ENCODE results near the gene MOV10. TPM values are rescaled to one million over a fixed set of nuclear protein-coding genes. Genes with fewer than 3 reads are reported as not detected.
A peak's percentile ranks its signal among the peaks of the same experiment; 100 is the strongest.

MOV10 gene
- total and polyA plus RNA-seq, 2 of the 13 experiments (the other 11 are each of a cell fraction or from before 2014, with no cell fraction given) = 56.4 to 58.2 TPM

DNA sequence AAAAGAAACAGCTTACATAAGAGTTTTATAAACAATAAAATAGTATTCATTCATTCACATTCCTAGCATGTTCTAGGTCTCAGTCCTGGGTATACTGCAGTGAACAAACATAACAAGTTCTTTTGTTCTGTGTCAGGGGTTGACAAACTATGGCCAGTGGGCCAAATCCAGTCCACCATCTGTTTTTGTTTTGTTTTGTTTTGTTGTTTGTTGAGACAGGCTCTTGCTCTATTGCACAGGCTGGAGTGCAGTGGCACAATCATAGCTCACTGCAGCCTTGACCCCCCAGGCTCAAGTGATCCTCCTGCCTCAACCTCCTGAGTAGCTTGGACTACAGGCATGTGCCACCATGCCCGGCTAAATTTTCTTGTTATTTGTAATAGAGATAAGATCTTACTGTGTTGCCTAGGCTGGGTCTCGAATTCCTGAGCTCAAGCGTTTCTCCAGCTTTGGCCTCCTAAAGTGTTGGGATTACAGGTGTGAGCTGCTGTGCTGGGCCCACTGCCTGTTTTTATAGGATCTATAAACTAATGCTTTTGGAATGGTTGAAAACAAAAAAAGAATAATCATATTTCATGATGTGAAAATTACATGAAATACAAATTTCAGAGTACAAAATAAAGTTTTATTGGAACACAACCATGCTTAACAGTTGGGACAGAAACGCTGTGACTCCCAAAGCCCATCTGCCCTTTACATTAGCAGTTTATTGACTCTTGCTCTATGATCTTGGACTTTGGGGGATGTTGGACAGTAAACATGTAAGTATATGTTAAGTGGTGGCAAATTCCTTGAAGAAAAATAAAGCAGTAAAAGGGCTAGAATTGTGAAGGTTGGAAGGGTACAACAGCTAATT lies 37.0 kb upstream of the MOV10 start (continued):
- TF ChIP-seq MEIS1 (CRISPR knock-in tag; IDR thresholded peaks at IDR 0.05; ENCODE audit: borderline replicate concordance) (no peak), FOSL2 (CRISPR knock-in tag; IDR thresholded peaks at IDR 0.05) (0 out of 2 replicates have a peak, but pooled peaks have one; percentile 9), ZFP90 (CRISPR knock-in tag; IDR thresholded peaks at IDR 0.05; ENCODE audit: borderline replicate concordance) (peak; percentile 94), ZNF326 (CRISPR knock-in tag; IDR thresholded peaks at IDR 0.05; ENCODE audit: borderline replicate concordance) (no peak), PATZ1 (CRISPR knock-in tag; IDR thresholded peaks at IDR 0.05) (0 out of 2 replicates have a peak, but pooled peaks have one; percentile 21), TERF1 (CRISPR knock-in tag; IDR thresholded peaks at IDR 0.05) (no peak), SIX4 (CRISPR knock-in tag; IDR thresholded peaks at IDR 0.05) (no peak), TRIM24 (CRISPR knock-in tag; IDR thresholded peaks at IDR 0.05) (no peak), ZBTB7B (CRISPR knock-in tag; IDR thresholded peaks at IDR 0.05) (no peak), ZNF816 (CRISPR knock-in tag; IDR thresholded peaks at IDR 0.05; ENCODE audit: borderline replicate concordance) (no peak), GZF1 (CRISPR knock-in tag; IDR thresholded peaks at IDR 0.05) (no peak), ZNF746 (CRISPR knock-in tag; IDR thresholded peaks at IDR 0.05) (no peak), FOXP1 (IDR thresholded peaks at IDR 0.05) (peak; percentile 76), FOXP1 (CRISPR knock-in tag; IDR thresholded peaks at IDR 0.05) (peak; percentile 71), HDAC1 (CRISPR knock-in tag; IDR thresholded peaks at IDR 0.05) (no peak), ZNF550 (CRISPR knock-in tag; IDR thresholded peaks at IDR 0.05; ENCODE audit: borderline replicate concordance) (no peak), LRRFIP1 (CRISPR knock-in tag; conservative IDR thresholded peaks at IDR 0.05) (no peak), ZNF543 (CRISPR knock-in tag; IDR thresholded peaks at IDR 0.05) (no peak), HDAC2 (CRISPR knock-in tag; IDR thresholded peaks at IDR 0.05) (0 out of 2 replicates have a peak, but pooled peaks have one; percentile 17), ZNF232 (CRISPR knock-in tag; IDR thresholded peaks at IDR 0.05; ENCODE audit: borderline replicate concordance) (no peak)
- TF ChIP-seq, protein P1, sequence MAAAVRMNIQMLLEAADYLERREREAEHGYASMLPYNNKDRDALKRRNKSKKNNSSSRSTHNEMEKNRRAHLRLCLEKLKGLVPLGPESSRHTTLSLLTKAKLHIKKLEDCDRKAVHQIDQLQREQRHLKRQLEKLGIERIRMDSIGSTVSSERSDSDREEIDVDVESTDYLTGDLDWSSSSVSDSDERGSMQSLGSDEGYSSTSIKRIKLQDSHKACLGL (CRISPR knock-in tag; IDR thresholded peaks at IDR 0.05) = no peak
- TF ChIP-seq, protein P2, sequence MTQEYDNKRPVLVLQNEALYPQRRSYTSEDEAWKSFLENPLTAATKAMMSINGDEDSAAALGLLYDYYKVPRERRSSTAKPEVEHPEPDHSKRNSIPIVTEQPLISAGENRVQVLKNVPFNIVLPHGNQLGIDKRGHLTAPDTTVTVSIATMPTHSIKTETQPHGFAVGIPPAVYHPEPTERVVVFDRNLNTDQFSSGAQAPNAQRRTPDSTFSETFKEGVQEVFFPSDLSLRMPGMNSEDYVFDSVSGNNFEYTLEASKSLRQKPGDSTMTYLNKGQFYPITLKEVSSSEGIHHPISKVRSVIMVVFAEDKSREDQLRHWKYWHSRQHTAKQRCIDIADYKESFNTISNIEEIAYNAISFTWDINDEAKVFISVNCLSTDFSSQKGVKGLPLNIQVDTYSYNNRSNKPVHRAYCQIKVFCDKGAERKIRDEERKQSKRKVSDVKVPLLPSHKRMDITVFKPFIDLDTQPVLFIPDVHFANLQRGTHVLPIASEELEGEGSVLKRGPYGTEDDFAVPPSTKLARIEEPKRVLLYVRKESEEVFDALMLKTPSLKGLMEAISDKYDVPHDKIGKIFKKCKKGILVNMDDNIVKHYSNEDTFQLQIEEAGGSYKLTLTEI (CRISPR knock-in tag; conservative IDR thresholded peaks at IDR 0.05) = no peak
